Stimulated activated CD4-positive, alpha-beta T cell treated with anti-CD3 and anti-CD28 coated beads, Interleukin-12 subunit alpha, Interleukin-12 subunit beta, amount 100 ng/mL, for 4 hours (primary cell): ENCODE results near the gene XIST.
"Not testable (repeated sequence)": the region's sequence is repeated elsewhere in the genome, so short reads cannot be mapped to it uniquely, and the experiment has no call there.

Source experiments
- DNase-seq: peaks from one replicate; pipeline ENCODE4 v3.0.0-alpha.2; 2020

XIST gene

DNA sequence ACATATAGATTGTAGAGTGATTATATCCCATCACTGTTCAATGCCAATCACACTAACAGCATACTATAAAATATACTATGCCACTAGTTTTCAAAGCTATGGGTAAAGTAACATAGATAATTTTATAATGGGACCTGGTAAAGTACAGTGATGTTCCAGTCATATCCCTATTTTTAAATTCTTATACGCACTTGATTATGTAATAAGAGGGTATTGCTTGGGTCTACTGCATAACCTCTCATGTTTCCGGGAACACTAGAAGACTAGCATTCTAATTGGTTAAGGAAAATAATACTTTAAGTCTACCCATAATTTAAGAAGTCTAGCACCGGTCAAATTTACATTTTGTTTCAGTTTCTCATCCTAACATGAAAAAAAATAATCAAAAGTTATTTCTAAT, 14.4 kb downstream of the XIST start:
- DNase-seq, result no peak

DNA sequence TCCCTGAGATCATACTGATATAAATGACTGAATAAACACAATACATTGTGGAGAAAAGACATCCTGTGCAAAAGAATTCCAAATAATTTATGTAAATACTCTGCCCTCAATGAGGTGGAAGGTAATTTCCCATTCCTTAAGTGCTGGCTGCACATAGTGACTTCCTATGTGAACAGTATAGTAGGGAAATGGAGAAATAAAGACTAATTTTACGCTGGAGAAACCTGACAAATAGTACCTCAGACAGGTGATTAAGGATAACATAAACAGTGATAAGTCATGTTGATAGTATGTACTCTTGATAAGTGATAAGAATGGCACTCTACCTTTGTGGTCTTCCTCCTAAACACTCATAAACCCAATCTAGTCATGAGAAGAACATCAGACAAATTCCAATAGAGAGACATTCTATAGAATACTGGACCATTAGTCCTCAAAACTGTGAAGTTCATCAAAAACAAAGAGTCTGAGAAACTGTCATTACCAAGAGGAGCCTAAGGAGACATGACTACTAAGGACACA, 15.5 kb downstream of the XIST start:
- DNase-seq, result no peak

DNA sequence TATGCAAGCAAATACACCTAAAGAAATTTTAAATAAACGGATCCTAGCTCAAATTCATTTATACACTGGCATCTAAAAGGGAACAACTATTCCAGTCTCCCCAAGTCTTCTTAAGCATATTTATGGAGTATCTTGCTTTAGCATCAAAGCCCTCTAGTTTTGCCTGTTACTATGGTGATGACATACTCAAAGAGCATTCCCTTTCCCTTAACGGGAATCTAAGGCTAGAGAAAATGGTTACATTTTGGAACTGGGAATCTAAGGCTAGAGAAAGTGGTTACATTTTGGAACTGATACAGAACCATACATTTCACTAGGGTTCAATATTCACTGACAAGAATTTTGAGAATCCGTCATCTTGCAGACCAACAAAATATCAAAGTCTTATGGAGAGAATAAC, 18.3 kb downstream of the XIST start:
- no peak for DNase-seq

DNA sequence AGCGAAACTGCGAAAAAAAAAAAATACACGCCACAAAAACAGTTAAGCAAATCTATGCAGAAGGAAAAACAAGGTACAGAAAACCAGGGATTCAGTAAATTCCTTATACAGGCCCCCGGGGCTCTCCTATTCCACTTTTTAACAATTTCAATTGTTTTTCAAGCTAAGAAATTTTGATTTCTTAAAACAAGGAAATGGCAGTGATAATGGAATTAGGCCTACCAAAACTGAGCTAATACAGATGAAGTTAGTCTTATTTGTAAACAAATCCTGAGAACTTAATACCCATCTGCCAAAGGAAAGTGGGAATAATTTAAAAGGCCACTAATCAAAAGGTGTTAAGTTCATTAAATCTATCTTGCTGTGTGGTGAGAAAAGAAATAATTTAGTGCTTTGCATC, 20.2 kb downstream of the XIST start:
- no peak for DNase-seq

DNA sequence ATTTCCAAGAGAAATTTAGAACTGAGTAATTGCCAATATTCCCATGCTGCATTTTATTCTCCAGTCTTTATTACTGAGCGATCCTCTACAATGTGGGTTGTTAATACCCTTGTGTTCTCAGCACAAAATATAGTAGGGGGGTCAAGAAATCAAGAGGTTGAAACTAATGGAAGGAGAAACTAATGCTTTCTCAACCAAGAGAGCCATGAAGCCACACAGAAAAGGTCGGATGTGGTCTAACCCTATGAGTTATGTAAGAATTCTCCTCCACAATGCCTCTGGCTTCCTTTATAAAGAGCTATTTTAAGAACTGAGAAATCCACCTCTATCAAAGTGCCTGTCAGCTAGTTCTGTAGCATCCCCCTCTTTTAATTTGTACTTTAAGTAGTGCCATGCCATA, 21.0 kb downstream of the XIST start:
- no peak for DNase-seq

DNA sequence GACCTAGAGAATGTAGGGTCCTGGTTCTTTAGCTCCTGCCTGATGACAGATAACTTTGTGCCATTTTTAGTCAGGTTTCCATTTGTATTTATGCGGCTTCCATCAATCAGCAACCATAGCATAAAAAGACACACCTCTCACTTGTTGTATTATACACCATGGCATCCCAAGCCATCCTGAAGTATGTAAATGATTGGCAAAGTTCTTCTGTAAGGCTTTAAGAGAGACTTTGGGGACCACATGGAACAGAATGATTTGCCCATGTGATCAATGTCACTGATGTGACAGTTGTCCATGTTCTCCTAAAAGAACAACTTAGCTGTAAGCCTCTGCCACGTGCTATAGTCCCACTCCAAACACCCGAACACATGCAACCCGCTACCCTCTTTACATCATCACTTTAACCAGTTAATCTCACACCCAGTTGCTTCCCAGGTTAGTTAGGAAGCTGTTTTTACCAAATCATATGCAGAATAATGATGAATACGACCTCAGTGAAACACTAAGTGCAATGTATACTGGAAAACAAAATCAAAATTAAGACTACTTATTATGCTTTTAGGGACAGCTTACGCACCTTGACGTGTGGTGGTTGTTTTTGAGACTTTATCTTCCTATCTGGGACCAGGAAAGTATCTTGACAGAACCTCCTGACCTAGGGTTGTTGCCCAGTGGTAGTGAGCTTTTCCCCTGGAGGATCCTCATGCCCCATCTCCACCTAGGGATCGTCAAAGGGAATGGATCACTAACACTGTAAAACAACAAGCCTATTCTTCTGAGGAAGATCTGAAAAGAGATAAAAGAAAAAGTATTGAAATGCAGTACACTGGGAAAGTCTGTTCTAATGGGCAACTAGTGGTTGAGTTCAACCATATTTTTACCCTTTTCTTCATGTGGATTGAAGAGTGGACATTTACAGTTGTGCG, 21.8 kb downstream of the XIST start:
- no peak for DNase-seq

DNA sequence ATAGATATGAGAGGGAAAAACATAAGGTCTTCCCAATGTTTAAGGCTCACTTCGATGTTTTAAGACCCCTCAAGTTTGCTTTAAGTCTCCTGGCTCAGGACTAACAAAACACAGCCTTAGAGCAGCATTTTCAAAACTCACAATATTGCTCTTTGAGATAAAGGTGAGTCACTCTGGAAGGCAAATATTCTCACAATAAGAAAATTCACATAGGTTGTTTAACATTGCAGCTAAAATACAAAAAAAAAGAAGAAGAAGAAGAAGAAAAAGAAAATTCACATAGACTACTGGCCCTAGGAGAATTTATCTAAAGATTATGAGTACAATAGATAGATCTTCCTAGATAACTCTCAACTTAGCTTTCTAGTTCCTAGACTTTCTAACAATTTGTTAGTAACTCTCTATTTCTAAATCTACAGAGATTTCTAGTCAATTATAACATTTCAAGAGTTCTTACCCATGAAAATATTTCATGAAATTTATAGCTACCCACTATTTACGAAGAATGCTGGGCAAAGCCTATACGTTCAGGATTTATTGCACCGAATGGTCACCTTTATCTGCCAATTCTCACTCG, 22.5 kb downstream of the XIST start:
- no peak for DNase-seq

DNA sequence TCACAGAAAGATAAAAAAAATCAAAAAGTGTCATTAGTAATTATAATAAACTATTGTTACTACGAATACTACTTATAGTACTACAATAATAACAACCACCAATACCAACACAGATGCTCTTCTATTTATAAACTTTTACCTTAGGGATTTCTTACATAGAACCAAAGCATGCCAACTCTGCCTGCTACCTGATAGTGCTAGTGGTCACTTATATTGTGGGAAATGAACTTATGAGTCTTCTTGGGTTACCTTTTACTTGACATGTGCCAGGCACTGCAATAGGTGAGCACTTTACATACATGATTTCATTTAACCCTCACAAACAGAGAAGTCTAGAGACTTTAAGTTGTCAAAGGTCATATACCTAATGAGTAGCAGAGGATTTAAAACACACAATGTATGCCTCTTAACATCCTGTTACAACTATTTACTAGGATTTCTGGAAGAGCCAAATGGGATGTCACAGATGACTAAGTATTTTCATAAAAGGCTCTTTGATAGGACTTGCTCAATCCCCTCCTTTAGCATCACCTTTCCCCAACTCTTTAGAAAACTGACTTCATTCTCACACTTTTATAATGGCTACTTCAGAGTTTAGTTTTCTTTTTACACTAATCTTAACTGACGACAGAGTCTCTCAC, 24.3 kb downstream of the XIST start:
- no peak for DNase-seq

DNA sequence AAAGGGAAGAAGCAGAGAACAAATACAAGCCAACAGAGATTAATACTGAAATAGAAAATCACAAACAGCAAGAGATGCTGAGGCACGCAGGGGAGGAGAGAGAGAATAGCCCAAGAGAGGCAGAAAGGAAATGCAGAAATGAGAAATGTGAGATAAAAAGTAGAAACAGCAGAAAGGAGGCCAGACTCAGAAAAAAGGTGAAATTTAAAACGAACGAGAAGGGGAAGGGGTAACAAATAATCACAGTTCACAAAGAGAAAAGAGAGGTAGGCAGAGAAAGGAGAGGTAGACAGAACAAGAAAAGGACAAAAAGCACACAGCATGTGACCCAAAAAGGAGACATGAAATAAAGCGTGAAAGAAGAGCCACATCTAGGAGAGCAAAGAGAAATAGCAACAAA, 25.1 kb downstream of the XIST start:
- no peak for DNase-seq

DNA sequence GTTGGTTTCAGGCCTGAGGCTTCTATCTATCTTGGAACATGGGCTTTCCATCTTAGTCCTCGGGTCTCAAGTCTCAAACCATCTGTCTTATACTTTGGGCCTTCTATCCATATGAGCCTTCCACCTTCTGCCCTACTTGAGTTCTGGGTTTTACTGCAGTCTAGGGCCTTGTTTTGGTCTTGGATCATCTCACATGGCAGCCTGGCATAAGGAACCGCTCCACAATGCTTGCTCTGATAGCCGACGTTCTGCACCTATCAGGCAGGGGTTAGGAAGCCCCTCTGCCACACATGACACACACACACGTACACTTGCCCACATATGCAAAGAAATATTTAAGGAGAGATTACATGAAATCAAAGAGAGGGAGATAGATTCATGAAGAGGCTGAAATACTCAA, 25.5 kb downstream of the XIST start:
- DNase-seq, result no peak

DNA sequence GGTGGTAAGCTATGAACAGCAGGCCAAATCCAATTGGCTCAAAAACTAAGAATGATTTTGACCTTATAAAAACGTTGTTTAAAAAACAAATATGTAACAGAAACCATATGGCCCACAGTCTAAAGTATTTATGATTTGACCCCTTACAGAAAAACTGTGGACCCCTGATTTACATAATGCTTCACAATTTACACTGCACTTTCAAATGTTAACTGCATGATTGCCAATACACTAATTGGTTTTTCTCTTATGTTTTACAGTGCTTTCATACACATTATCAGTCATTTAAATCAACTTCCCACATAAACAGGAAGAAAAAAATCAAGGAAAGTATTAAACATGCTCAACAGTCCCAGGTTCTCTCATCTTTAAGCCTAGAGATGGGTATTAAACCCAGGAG, 26.9 kb downstream of the XIST start:
- DNase-seq, result no peak

DNA sequence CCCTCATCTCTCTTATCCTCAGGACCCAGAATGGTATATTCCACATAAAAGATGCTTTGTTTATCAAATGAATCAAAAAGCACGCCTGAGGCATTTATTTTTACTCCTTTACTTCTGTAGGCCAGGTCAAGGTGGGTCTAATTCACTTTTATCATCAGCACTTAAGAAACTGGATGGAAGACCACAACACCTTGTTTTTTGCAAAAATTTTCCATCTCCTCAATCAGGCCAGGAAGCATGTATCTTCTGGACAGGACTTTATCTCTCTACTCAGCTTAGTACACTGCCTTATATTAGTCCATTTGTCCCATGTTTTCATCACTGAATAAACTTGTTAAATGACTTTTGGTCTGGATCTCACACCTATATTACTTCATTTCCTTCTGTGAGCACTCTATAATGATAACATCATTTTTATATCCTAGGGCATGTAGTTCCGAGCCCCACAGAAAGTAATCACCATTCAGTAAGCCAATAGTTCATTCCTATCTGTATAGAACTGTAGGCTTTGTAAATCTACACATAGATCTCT, 29.0 kb downstream of the XIST start:
- DNase-seq, result no peak

DNA sequence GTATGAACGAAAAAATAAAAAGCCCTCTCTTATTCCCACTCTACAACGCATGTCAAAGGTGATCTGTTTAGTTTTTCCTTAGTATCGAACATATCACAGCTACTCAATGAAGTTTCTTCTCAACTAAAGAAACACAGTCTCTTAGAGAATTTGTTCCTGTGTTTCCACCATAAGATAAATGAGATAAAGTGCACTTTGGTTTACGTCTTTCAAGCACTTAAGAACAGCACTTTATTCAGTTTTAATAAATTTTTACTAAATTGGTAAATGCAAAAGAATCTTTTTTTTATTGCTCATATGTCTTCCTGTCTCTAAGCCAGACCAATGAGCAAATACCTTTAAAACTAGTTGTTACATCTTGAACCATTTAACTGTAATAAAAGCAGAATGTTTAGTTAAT, 29.7 kb downstream of the XIST start:
- DNase-seq, result no peak

DNA sequence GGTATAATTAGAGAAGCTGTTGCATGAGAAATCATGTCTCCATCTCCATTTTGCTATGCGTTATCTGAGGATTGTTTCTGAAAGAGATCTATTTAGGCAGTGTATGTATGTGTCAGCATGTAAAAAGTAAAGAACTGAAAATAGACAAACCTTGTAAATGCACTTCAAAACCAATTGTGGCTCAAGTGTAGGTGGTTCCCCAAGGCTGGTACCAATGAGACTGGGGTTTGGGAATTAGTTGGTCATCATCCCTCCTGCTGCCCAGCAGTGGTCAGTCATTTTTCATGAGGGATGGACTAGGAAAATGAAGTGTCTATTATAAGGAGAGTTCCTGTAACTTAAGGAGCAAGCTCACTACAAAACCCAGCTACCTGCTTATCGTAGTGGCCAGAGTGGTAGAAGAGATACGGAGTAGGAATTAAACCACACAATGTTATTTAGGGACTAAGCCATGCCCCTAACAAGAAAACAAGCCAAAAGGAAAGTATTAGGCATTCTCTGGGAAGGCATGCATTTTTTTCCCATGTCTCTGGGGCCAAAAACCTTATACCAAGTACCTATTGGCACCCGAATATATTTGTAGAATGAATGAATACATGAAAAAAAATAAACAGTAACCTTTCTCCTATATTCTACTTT, 30.5 kb downstream of the XIST start:
- no peak for DNase-seq

DNA sequence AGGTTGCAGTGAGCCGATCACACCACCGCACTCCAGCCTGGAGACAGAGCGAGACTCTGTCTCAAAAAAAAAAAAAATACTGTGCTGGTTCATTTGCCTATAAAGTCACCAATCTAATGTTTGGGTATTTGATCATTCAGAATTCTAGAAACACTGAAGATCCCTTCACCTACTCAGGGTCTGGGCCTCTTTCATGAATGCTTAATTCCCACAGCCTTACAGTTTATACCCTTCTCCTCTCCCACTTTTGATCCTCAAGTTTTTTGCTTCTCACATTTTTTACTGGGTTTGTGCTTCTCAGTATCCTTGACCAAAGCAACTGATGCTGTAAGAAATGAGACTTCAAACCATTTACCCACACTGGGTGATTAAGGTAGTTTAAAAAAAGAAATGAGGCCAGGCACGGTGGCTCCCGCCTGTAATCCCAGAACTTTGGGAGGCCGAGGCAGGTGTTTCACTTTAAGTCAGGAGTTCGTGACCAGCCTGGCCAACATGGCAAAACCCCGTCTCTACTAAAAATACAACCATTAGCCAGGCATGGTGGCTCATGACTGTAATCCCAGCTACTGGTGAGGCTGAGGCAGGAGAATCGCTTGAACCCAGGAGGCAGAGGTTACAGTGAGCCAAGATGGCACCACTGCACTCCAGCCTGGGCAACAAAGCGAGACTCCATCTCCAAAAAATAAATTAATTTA, 32.5 kb downstream of the XIST start:
- DNase-seq, result not testable (repeated sequence)

DNA sequence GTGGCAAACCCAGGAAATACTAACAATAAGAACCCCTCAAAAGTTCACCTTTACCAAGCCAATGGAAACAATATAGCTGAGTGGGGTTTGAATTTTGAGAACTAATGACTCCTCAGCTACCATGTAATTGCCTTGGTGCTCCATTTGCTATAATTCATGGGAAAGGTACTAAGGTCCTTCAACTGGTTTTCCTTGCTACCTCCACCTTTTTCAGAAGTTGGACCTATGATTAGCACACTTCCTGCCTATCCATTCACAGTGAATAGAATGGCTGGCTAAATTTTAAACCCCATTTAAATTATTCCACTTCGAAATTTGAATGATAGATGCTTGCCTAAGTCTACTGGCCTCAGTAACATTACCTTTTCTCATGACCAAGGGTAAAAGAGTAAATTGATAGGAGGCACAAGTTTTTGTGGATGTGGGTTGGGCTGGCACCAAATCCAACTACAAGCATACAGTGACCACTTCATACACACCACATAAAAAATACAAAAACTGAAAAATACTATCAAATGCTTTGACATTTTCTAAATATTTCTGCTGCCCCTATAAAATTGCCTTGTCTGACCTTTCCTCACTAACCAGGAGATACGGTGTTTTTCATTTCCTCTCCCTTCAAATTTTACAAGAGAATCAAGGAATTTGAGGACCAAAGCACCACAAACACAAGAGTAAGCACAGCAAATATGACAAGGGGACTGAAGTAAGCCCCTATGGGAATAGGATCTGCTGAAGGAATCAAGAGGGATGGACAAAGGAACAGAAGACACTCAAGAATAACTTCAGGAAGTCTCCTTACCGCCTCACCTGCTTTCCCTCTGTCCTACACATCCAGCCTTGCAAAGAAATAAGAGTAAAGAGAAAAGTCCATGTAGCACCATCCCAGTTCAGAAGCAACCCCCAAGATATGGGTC, 34.1 kb downstream of the XIST start:
- DNase-seq, result no peak

DNA sequence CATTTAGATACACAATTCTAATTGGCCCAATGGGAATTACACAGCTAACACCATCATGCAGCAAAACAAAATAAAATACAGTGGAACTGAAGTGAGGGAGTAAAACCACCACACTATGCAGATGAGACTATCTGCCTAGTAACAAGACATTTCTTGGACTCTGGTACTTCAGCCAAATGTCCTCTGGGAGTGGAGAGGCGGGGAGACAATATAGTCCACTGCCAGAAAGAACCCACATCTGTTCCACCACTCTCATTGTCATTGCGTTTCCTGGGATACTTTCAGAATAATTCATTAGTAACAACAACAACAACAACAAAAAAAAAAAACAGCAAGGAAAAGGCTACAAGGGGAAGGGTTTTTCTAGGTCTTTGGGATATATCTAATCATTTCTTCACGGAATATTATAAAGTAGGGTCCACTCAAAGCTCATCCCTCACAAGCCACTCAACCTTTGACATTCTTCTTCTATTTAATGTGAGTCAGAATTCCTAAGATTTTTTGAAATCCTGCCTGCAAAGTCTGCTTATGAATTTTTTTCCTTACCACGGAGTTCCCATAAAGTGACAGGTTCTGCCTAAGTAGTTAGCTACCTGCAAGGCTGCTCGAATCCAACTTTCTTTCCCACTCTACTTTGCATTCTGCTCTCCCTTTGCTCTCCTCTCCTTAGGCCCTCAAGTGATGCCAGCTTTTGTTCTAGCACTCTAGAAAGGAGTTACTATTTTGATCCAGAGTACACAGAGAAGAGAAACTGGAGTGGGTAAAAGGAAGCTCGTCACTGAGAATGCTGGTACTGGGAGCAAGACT, 34.9 kb downstream of the XIST start:
- DNase-seq, result no peak

DNA sequence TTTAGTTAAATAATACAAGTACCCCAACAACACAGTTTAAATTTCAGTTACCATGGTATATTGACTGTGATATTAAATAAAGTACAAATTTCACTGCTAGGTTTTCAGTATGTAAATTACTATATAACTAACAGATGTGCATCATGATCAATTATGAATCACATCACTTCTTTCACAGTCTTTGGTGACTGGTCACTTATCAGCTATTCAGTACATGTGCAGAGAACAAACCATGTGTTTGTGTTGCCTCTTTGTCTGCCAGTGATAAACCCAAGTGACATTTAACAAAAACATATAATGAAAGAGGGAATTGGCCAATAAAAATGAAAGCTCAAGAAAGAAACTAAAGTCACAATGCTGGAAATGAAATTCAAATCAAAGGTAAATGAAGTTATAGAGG, 40.3 kb downstream of the XIST start:
- no peak for DNase-seq

DNA sequence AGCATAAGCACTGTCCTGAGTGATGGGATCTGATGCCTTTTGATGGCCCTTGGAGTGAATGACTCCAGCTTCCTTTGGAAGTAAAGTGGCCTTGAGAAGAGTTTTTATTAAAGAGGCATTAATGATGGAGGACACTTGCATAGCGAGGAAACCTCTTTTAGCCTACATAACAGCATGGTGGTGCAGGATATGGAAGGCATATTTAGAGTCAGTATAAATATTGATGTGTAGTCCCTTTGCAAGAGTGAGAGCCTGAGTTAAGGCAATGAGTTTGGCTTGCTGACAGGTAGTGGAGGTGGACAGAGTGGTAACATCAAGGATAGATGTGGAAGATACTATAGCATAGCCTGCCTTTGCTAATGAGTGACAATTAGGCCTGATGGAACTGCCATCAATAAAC, 48.4 kb downstream of the XIST start:
- not testable (repeated sequence) for DNase-seq

DNA sequence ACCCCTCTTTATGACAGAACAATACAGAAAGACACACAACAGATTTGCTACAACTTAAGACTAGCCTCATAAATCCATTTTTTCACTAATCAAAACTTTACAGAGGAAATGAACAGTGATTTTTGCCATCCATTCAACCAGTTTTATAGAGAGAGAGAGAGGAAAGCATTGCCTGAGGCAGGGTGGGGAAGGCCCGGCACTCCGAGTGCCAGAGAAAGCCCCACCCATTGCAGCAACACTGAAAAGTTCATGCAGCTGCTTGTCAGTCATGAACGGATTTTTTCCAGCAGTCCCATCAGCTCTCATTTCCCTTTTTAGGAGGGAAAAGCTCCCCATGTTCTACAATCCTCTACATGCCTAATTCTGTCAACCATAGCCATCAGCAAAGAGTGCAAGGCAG, 52.6 kb downstream of the XIST start:
- no peak for DNase-seq

DNA sequence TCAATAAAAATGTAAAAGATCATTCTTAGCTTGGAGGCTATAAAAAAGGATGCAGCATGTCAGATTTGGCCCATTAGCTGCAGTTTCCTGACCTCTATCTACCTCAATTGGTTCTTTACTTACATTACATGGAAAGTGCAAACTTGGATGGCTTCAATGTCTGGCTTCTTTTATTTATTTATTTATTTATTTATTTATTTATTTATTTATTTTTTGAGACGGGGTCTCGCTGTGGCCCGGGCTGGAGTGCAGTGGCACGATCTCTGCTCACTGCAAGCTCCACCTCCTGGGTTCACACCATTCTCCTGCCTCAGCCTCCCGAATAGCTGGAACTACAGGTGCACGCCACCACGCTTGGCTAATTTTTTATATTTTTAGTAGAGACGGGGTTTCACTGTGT, 60.0 kb downstream of the XIST start:
- not testable (repeated sequence) for DNase-seq
